ENCODE results near the gene NAV2.

The NAV2 gene

GRCh38 chr11:20066783-20067156 is 354.1 kb downstream of the NAV2 start:
- Histone ChIP-seq H3K4me2 (ENCODE audit: low read depth, low read length) (no peak overlapping the region), H2AFZ (ENCODE audit: low read length) (no peak overlapping the region), H3K9me2 (replicated peaks; ENCODE audit: insufficient read depth, low read length) (no peaks in the 10 kb centered on the region), H3K27ac (ENCODE audit: low read length) (no peak overlapping the region), H3K4me3 (ENCODE audit: low read length) (no peak overlapping the region), H3K27me3 (replicated peaks; ENCODE audit: insufficient read depth, low read length) (no peaks in the 10 kb centered on the region), H3F3A (ENCODE audit: insufficient read depth, low read length) (no peaks in the 10 kb centered on the region), H3K9ac (ENCODE audit: low read length) (no peak overlapping the region), H3K36me3 (replicated peaks; ENCODE audit: insufficient read depth, low read length) (no peaks in the 10 kb centered on the region), H3K4me1 (ENCODE audit: low read length) (no peaks in the 10 kb centered on the region), H4K20me1 (ENCODE audit: insufficient read depth, low read length) (no peaks in the 10 kb centered on the region), H3K9me3 (replicated peaks; ENCODE audit: insufficient read depth, low read length) (no peaks in the 10 kb centered on the region), H3K79me2 (ENCODE audit: low read length) (no peaks in the 10 kb centered on the region)
- DNase-seq = no peak
- no peak for TF ChIP-seq EZH2 (optimal IDR thresholded peaks at IDR 0.05; ENCODE audit: low read depth, low read length)
- no peak for TF ChIP-seq EZH2phosphoT487 (IDR thresholded peaks at IDR 0.05; ENCODE audit: low read length)
- TF ChIP-seq, protein P1, sequence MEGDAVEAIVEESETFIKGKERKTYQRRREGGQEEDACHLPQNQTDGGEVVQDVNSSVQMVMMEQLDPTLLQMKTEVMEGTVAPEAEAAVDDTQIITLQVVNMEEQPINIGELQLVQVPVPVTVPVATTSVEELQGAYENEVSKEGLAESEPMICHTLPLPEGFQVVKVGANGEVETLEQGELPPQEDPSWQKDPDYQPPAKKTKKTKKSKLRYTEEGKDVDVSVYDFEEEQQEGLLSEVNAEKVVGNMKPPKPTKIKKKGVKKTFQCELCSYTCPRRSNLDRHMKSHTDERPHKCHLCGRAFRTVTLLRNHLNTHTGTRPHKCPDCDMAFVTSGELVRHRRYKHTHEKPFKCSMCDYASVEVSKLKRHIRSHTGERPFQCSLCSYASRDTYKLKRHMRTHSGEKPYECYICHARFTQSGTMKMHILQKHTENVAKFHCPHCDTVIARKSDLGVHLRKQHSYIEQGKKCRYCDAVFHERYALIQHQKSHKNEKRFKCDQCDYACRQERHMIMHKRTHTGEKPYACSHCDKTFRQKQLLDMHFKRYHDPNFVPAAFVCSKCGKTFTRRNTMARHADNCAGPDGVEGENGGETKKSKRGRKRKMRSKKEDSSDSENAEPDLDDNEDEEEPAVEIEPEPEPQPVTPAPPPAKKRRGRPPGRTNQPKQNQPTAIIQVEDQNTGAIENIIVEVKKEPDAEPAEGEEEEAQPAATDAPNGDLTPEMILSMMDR (IDR thresholded peaks at IDR 0.05; ENCODE audit: low read length) = no peak

DNA sequence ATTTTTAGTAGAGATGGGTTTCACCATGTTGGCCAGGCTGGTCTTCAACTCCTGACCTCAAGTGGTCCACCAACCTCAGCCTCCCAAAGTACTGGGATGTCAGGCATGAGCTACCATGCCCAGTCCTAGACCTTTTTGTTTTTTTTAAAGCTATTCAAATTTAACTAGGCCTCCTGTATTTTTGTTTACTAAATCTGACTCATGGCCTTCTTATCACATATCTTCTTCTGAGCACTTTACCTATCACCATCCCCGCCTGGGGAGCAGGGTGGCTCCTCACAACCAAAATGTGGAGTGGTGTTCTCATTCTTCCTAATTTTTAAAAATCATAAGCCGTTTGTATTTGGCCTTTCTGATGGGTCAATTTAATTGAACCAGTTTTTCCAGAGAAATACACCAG is 355.0 kb downstream of the NAV2 start:
- TF ChIP-seq, protein P1 (IDR thresholded peaks at IDR 0.05; ENCODE audit: low read length) = no peak
- no peak for TF ChIP-seq EZH2phosphoT487 (IDR thresholded peaks at IDR 0.05; ENCODE audit: low read length)
- no peak for TF ChIP-seq EZH2 (optimal IDR thresholded peaks at IDR 0.05; ENCODE audit: low read depth, low read length)
- Histone ChIP-seq H3K27me3 (replicated peaks; ENCODE audit: insufficient read depth, low read length) (no peaks in the 10 kb centered on the region), H3K79me2 (ENCODE audit: low read length) (no peaks in the 10 kb centered on the region), H3K4me2 (ENCODE audit: low read depth, low read length) (no peak overlapping the region), H3K9ac (ENCODE audit: low read length) (no peak overlapping the region), H3F3A (ENCODE audit: insufficient read depth, low read length) (no peaks in the 10 kb centered on the region), H3K4me3 (ENCODE audit: low read length) (no peak overlapping the region), H3K4me1 (ENCODE audit: low read length) (no peaks in the 10 kb centered on the region), H3K9me2 (replicated peaks; ENCODE audit: insufficient read depth, low read length) (no peaks in the 10 kb centered on the region), H3K27ac (ENCODE audit: low read length) (no peak overlapping the region), H2AFZ (ENCODE audit: low read length) (no peak overlapping the region), H3K9me3 (replicated peaks; ENCODE audit: insufficient read depth, low read length) (no peaks in the 10 kb centered on the region), H3K36me3 (replicated peaks; ENCODE audit: insufficient read depth, low read length) (no peaks in the 10 kb centered on the region), H4K20me1 (ENCODE audit: insufficient read depth, low read length) (no peaks in the 10 kb centered on the region)
- DNase-seq = no peak

GRCh38 chr11:20068691-20069090 is 356.1 kb downstream of the NAV2 start:
- no peak overlapping the region for H2AFZ ChIP-seq (ENCODE audit: low read length)
- no peak overlapping the region for H3K4me3 ChIP-seq (ENCODE audit: low read length)
- TF ChIP-seq EZH2phosphoT487 (IDR thresholded peaks at IDR 0.05; ENCODE audit: low read length) (no peak), EZH2 (optimal IDR thresholded peaks at IDR 0.05; ENCODE audit: low read depth, low read length) (no peak)
- TF ChIP-seq, protein P1 (IDR thresholded peaks at IDR 0.05; ENCODE audit: low read length) = no peak
- H3K79me2 ChIP-seq (ENCODE audit: low read length) = no peaks in the 10 kb centered on the region
- no peaks in the 10 kb centered on the region for H3K4me1 ChIP-seq (ENCODE audit: low read length)
- no peaks in the 10 kb centered on the region for H3K27me3 ChIP-seq (replicated peaks; ENCODE audit: insufficient read depth, low read length)
- H3K36me3 ChIP-seq (replicated peaks; ENCODE audit: insufficient read depth, low read length) = no peaks in the 10 kb centered on the region
- DNase-seq = no peak
- no peaks in the 10 kb centered on the region for H3F3A ChIP-seq (ENCODE audit: insufficient read depth, low read length)
- H4K20me1 ChIP-seq (ENCODE audit: insufficient read depth, low read length) = no peaks in the 10 kb centered on the region
- H3K27ac ChIP-seq (ENCODE audit: low read length) = no peak overlapping the region
- no peak overlapping the region for H3K9ac ChIP-seq (ENCODE audit: low read length)
- H3K9me3 ChIP-seq (replicated peaks; ENCODE audit: insufficient read depth, low read length) = no peaks in the 10 kb centered on the region
- H3K4me2 ChIP-seq (ENCODE audit: low read depth, low read length) = no peak overlapping the region
- no peaks in the 10 kb centered on the region for H3K9me2 ChIP-seq (replicated peaks; ENCODE audit: insufficient read depth, low read length)
